H1 (cell line): Measurements from ENCODE around the gene TMEM244.

Source experiments
- CTCF ChIP-seq, 3 experiments: IDR thresholded peaks; 1 replicate in 2 of 3; 2 replicates in 1 of 3; pipeline versions ENCODE4 v1.5.1 to v1.6.1; 2011; ENCODE audit warnings: low read length in 3 of 3, mild to moderate bottlenecking in 3 of 3, inconsistent platforms in 2 of 3, low read depth in 1 of 3, moderate library complexity in 1 of 3; ENCODE audit not compliant: insufficient read depth in 1 of 3; ENCODE audit errors: control extremely low read depth in 1 of 3
- EP300 ChIP-seq, 2 experiments: IDR thresholded peaks; 1 replicate in 1 of 2; 2 replicates in 1 of 2; pipeline ENCODE4 v1.6.1; 2011 to 2012; ENCODE audit warnings: low read depth in 2 of 2, low read length in 2 of 2, mild to moderate bottlenecking in 2 of 2, borderline replicate concordance in 1 of 2, inconsistent platforms in 1 of 2, moderate library complexity in 1 of 2
- MAX ChIP-seq: IDR thresholded peaks from 2 replicates; pipeline ENCODE4 v1.6.1; 2012; ENCODE audit warnings: inconsistent platforms
- RBBP5 ChIP-seq: IDR thresholded peaks from 2 replicates; pipeline ENCODE4 v1.7.1; 2012; ENCODE audit warnings: low read depth, mild to moderate bottlenecking, inconsistent platforms, low read length, moderate library complexity, borderline replicate concordance

- TF ChIP-seq CTCF (IDR thresholded peaks at IDR 0.05; ENCODE audit: control extremely low read depth in 1 of 3, insufficient read depth in 1 of 3, low read depth in 1 of 3, low read length in 3 of 3) (no peak), EP300 (IDR thresholded peaks at IDR 0.05; ENCODE audit: borderline replicate concordance in 1 of 2, low read depth in 2 of 2, low read length in 2 of 2) (no peak), MAX (no peak), RBBP5 (no peak)
Observed at GRCh38 chr6:129866688-129867087, 5.6 kb upstream of the TMEM244 start.
